OCI-LY7 (cell line): ENCODE measurements around the gene FOXE1. TPM values are rescaled to one million over a fixed set of nuclear protein-coding genes. Genes with fewer than 3 reads are reported as not detected.

ENCODE experiments used
- BruUV-seq: library from RNA; stranded (reverse); fragments of 400-500 nt; replicated peaks from 2 replicates; lab custom pipeline; 2021; lab: Mats Ljungman, UMichigan
- CTCF ChIA-PET: fragments of 300-600 bp; sonication (Branson Sonifier 250); formaldehyde crosslinking; loops from one replicate; lab custom pipeline; 2022; ENCODE audit warnings: antibody characterized with exemption; ENCODE audit not compliant: unreplicated experiment; lab: Charles Lee
- POLR2A ChIA-PET: fragments of 300-600 bp; sonication (Branson Sonifier 250); formaldehyde crosslinking; loops from one replicate; lab custom pipeline; 2022; ENCODE audit warnings: antibody characterized with exemption; lab: Charles Lee
- DNase-seq: peaks from one replicate; pipeline ENCODE4 v3.0.0-alpha.2; 2015; ENCODE audit warnings: low spot score
- H2AFZ ChIP-seq: fragments of 200-600 bp; sonication (generic), shearing (Covaris generic); 2 replicates; pipeline ENCODE4 v1.6.1; 2014; ENCODE audit warnings: mild to moderate bottlenecking, antibody characterized with exemption, low read length, moderate library complexity
- H3K27ac ChIP-seq: fragments of 200-600 bp; sonication (generic); 2 replicates; pipeline ENCODE4 v1.5.1; 2014; ENCODE audit warnings: mixed run types, low read depth, mild to moderate bottlenecking, moderate library complexity, low read length, inconsistent platforms; ENCODE audit not compliant: poor library complexity, severe bottlenecking
- H3K36me3 ChIP-seq: fragments of 200-600 bp; sonication (generic); 2 replicates; pipeline ENCODE4 v1.6.1; 2014; ENCODE audit warnings: mild to moderate bottlenecking, antibody characterized with exemption, low read length, moderate library complexity, mixed read lengths; ENCODE audit not compliant: insufficient read depth
- H3K4me1 ChIP-seq: fragments of 200-600 bp; sonication (generic); 2 replicates; pipeline ENCODE4 v1.5.1; 2014; ENCODE audit warnings: mild to moderate bottlenecking, low read length; ENCODE audit not compliant: insufficient read depth, poor library complexity, severe bottlenecking
- H3K4me2 ChIP-seq: fragments of 200-600 bp; sonication (generic); 2 replicates; pipeline ENCODE4 v1.6.1; 2014; ENCODE audit warnings: mild to moderate bottlenecking, low read length
- H3K4me3 ChIP-seq: fragments of 200-600 bp; sonication (generic); 2 replicates; pipeline ENCODE4 v1.5.1; 2014; ENCODE audit warnings: mild to moderate bottlenecking, low read depth, low read length; ENCODE audit not compliant: poor library complexity, severe bottlenecking
- H3K79me2 ChIP-seq: fragments of 200-600 bp; sonication (generic); 2 replicates; pipeline ENCODE4 v1.6.1; 2016; ENCODE audit warnings: low read depth, mild to moderate bottlenecking, low read length, moderate library complexity, mixed read lengths; ENCODE audit not compliant: insufficient read depth
- H3K9me2 ChIP-seq: fragments of 200-600 bp; sonication (generic); 2 replicates; pipeline ENCODE4 v1.6.1; 2016; ENCODE audit warnings: mild to moderate bottlenecking, low read length, mixed read lengths; ENCODE audit not compliant: insufficient read depth
- H3K9me3 ChIP-seq: fragments of 200-600 bp; sonication (generic); 2 replicates; pipeline ENCODE4 v1.6.1; 2014; ENCODE audit warnings: mild to moderate bottlenecking, mixed run types, low read length, mixed read lengths
- H4K20me1 ChIP-seq: fragments of 200-600 bp; sonication (generic); 2 replicates; pipeline ENCODE4 v1.6.1; 2014; ENCODE audit warnings: mild to moderate bottlenecking, antibody characterized with exemption, low read length, moderate library complexity, mixed read lengths; ENCODE audit not compliant: insufficient read depth
- CTCF ChIP-seq: fragments of 200-600 bp; sonication (generic); conservative IDR thresholded peaks from 2 replicates; pipeline ENCODE4 v1.5.1; 2014; ENCODE audit warnings: mild to moderate bottlenecking, antibody characterized with exemption, low read length, moderate library complexity, mixed read lengths
- EZH2phosphoT487 ChIP-seq: fragments of 200-600 bp; sonication (generic); IDR thresholded peaks from 2 replicates; pipeline ENCODE4 v1.6.1; 2018; ENCODE audit warnings: low read depth, borderline replicate concordance, mild to moderate bottlenecking, mixed run types, antibody characterized with exemption, low read length, moderate library complexity, mixed read lengths
- intact Hi-C: fragments of 100-400 bp; cut with micrococcal nuclease; formaldehyde crosslinking; loops from one replicate; pipeline ENCODE4 v1.10.0; 2022; ENCODE audit not compliant: unreplicated experiment
- total RNA-seq, 2 experiments: library from RNA; depleted of rRNA in 1 of 2; stranded (reverse); fragments of >200 nt in 1 of 2; shearing (Covaris generic) in 1 of 2; gene quantifications; 2 replicates each; pipeline ENCODE4 v1.2.3, GENCODE V29; 2014 to 2022

Gene FOXE1
- total RNA-seq, 2 experiments from 2014 or later: not detected

- intact Hi-C loops: no loop called here
- no TSS peak for BruUV-seq
- Histone ChIP-seq H3K9me2 (no peaks in the 10 kb centered on the region), H3K79me2 (no peaks in the 10 kb centered on the region), H3K36me3 (no peaks in the 10 kb centered on the region), H4K20me1 (no peaks in the 10 kb centered on the region), H3K4me3 (no peak overlapping the region), H3K9me3 (peaks cover 9% of the 10 kb centered on the region), H3K27ac (no peak overlapping the region), H3K4me1 (no peaks in the 10 kb centered on the region), H3K4me2 (no peak overlapping the region), H2AFZ (no peak overlapping the region)
- no peak for DNase-seq
- ChIA-PET CTCF (no interaction called here), POLR2A (interaction anchor here (0.6 kb wide), 1 partner anchor 62 kb away, joined by 3 read pairs; the partner anchor contains the start of gene TRMO)
- TF ChIP-seq EZH2phosphoT487 (no peak), CTCF (no peak)
Measured at GRCh38 chr9:97861148-97861475, 8.1 kb downstream of the FOXE1 start.

GRCh38 chr9:97863314-97863713 is 10.3 kb downstream of the FOXE1 start:
- Histone ChIP-seq H3K9me2 (no peaks in the 10 kb centered on the region), H3K4me3 (no peak overlapping the region), H2AFZ (no peak overlapping the region), H3K36me3 (no peaks in the 10 kb centered on the region), H3K79me2 (no peaks in the 10 kb centered on the region), H3K4me2 (no peak overlapping the region), H3K27ac (no peak overlapping the region), H4K20me1 (no peaks in the 10 kb centered on the region), H3K9me3 (peaks cover 15% of the 10 kb centered on the region), H3K4me1 (peaks cover 9% of the 10 kb centered on the region)
- intact Hi-C loops: no loop called here
- TF ChIP-seq EZH2phosphoT487 (no peak), CTCF (no peak)
- no TSS peak for BruUV-seq
- ChIA-PET POLR2A (interaction anchor here (0.6 to 1.9 kb wide), 3 partner anchors 22 to 834 kb away, joined by 3 to 6 read pairs (median 3); no protein-coding TSS in a partner anchor), CTCF (no interaction called here)
- DNase-seq: no peak

- Histone ChIP-seq H3K4me2 (no peak overlapping the region), H3K4me3 (no peak overlapping the region), H3K9me2 (no peaks in the 10 kb centered on the region), H3K27ac (no peak overlapping the region), H3K36me3 (no peaks in the 10 kb centered on the region), H4K20me1 (no peaks in the 10 kb centered on the region), H3K9me3 (peaks cover 15% of the 10 kb centered on the region), H3K4me1 (peaks cover 9% of the 10 kb centered on the region), H2AFZ (no peak overlapping the region), H3K79me2 (no peaks in the 10 kb centered on the region)
- CTCF ChIA-PET: interaction anchor here (0.6 kb wide), 2 partner anchors 26 to 114 kb away, joined by 3 read pairs; no protein-coding TSS in a partner anchor
- BruUV-seq: no TSS peak
- intact Hi-C loops: no loop called here
- TF ChIP-seq EZH2phosphoT487 (no peak), CTCF (no peak)
- no peak for DNase-seq
- POLR2A ChIA-PET: interaction anchor here (1.9 kb wide), 1 partner anchor 23 kb away, joined by 6 read pairs; no protein-coding TSS in a partner anchor
Measured at GRCh38 chr9:97864396-97864795, 11.4 kb downstream of the FOXE1 start.
